ENCODE results near the gene CCDC192. TPM values are rescaled to one million over a fixed set of nuclear protein-coding genes. Genes with fewer than 3 reads are reported as not detected.

The CCDC192 gene
- total RNA-seq, 1 donor from 2014 or later = not detected

DNA sequence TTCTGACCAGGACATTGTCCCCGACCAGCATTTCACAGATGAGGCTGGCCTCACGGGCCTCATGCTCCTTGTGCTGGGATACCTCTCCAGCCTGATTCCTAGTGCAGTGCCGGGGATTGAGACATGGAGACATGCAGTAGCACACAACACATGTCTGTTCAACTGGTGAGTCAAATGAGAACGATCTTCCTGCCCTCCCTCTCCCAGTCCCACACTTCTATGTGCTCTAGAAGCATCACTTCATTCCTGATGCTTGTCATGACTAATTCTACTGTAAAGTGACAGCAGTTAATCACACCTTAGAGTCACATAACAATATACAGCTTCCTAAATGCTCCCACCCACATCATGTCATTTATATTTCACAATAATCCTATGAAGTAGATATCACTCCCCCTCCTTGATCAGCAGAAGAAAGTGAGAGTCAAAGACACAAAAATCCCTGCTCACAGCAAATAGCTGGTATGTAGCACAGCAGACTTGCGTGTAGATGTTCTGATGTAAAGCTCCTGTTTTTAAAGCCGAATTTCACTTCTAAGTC lies 101.8 kb downstream of the CCDC192 start:
- TF ChIP-seq, protein P1, sequence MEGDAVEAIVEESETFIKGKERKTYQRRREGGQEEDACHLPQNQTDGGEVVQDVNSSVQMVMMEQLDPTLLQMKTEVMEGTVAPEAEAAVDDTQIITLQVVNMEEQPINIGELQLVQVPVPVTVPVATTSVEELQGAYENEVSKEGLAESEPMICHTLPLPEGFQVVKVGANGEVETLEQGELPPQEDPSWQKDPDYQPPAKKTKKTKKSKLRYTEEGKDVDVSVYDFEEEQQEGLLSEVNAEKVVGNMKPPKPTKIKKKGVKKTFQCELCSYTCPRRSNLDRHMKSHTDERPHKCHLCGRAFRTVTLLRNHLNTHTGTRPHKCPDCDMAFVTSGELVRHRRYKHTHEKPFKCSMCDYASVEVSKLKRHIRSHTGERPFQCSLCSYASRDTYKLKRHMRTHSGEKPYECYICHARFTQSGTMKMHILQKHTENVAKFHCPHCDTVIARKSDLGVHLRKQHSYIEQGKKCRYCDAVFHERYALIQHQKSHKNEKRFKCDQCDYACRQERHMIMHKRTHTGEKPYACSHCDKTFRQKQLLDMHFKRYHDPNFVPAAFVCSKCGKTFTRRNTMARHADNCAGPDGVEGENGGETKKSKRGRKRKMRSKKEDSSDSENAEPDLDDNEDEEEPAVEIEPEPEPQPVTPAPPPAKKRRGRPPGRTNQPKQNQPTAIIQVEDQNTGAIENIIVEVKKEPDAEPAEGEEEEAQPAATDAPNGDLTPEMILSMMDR (IDR thresholded peaks at IDR 0.05) = no peak
- H3K27me3 Mint-ChIP-seq = no peaks in the 10 kb centered on the region
- CTCF ChIA-PET = no interaction called here
- no peaks in the 10 kb centered on the region for H3K36me3 Mint-ChIP-seq (ENCODE audit: low read depth)
- H3K4me1 Mint-ChIP-seq = no peaks in the 10 kb centered on the region
- POLR2A ChIA-PET = no interaction called here
- intact Hi-C loops (cut with micrococcal nuclease) = no loop called here
- no peak overlapping the region for H3K4me3 Mint-ChIP-seq
- H3K27ac Mint-ChIP-seq = no peak overlapping the region
- DNase-seq = no peak
- ATAC-seq (ENCODE audit: low read depth) = no peak
- H3K9me3 Mint-ChIP-seq = no peaks in the 10 kb centered on the region

DNA sequence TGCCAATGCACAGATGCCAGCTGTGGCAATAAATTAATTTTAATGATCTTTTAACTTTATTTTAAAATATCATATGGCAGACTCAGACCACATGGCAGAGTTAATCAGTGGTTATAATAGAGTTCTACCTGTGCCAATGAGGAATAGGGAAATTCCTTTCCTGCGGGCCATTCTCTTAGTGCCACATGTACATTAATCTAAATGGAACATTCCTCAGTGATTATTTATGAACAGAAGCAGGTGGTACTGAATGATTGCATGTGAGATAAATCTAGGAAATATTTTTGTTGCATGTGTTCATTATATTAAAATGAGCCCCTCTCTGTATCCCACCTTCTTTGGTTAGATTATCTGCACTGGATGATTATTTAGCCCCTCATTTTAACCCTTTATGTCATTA lies 102.3 kb downstream of the CCDC192 start:
- Mint-ChIP-seq H3K27ac (no peak overlapping the region), H3K27me3 (no peaks in the 10 kb centered on the region), H3K4me3 (no peak overlapping the region), H3K9me3 (no peaks in the 10 kb centered on the region), H3K36me3 (ENCODE audit: low read depth) (no peaks in the 10 kb centered on the region), H3K4me1 (no peaks in the 10 kb centered on the region)
- CTCF ChIA-PET = no interaction called here
- ATAC-seq (ENCODE audit: low read depth) (no peak), DNase-seq (no peak)
- TF ChIP-seq, protein P1 (IDR thresholded peaks at IDR 0.05) = no peak
- POLR2A ChIA-PET = no interaction called here
- intact Hi-C loops (cut with micrococcal nuclease) = no loop called here

DNA sequence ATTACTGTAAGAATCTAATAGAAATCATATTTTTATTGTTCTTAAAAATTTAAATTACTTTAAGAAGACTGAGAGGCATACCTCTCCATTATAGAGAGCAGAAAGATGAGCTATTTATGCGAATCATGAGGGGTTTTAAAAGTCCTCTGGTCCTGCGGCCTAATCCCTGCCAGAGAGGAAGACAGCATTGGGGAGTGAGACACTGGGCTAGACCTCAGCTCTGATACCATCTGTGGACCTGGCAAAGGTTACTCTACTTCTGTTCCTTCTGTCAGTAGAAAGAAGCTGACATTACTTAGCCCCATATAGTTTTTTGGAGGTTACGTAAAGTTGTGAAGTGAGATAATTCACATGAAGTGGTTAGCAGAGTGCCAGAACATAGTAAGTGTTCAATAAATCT lies 103.6 kb downstream of the CCDC192 start:
- Mint-ChIP-seq H3K27me3 (no peaks in the 10 kb centered on the region), H3K9me3 (no peaks in the 10 kb centered on the region), H3K27ac (no peak overlapping the region), H3K4me1 (no peaks in the 10 kb centered on the region), H3K4me3 (no peak overlapping the region), H3K36me3 (ENCODE audit: low read depth) (no peaks in the 10 kb centered on the region)
- DNase-seq (no peak), ATAC-seq (ENCODE audit: low read depth) (no peak)
- ChIA-PET POLR2A (no interaction called here), CTCF (no interaction called here)
- intact Hi-C loops (cut with micrococcal nuclease) = no loop called here
- TF ChIP-seq, protein P1 (IDR thresholded peaks at IDR 0.05) = no peak

GRCh38 chr5:127809533-127809932 lies 106.3 kb downstream of the CCDC192 start:
- Mint-ChIP-seq H3K4me1 (no peaks in the 10 kb centered on the region), H3K36me3 (ENCODE audit: low read depth) (no peaks in the 10 kb centered on the region), H3K27ac (no peak overlapping the region), H3K4me3 (no peak overlapping the region), H3K27me3 (peaks cover 2% of the 10 kb centered on the region), H3K9me3 (no peaks in the 10 kb centered on the region)
- no peak for DNase-seq
- ChIA-PET POLR2A (no interaction called here), CTCF (no interaction called here)
- TF ChIP-seq, protein P1 (IDR thresholded peaks at IDR 0.05) = no peak
- ATAC-seq (ENCODE audit: low read depth) = no peak
- intact Hi-C loops (cut with micrococcal nuclease) = no loop called here

DNA sequence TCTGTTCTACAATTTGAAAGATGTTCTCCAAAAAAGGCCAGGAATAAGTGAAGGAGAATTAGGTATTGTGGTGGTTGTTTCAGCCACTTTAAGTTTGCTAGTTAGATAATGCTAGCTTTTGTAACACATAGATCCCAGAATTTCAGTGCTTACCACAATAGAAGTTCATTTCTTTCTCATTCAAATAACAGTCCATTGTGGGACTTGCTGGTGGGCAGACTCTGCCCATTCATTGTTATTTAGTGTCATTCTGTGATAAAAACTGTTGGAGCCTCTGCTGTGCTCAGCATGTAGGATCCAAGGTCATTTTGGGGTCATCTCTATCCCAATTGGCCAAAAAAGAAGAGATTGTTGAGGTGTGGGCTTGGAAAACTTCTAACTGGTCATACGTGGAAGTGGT lies 106.8 kb downstream of the CCDC192 start:
- intact Hi-C loops (cut with micrococcal nuclease) = no loop called here
- POLR2A ChIA-PET = no interaction called here
- ATAC-seq (ENCODE audit: low read depth) (no peak), DNase-seq (no peak)
- Mint-ChIP-seq H3K36me3 (ENCODE audit: low read depth) (no peaks in the 10 kb centered on the region), H3K9me3 (no peaks in the 10 kb centered on the region), H3K4me3 (no peak overlapping the region), H3K4me1 (no peaks in the 10 kb centered on the region), H3K27ac (no peak overlapping the region), H3K27me3 (peaks cover 4% of the 10 kb centered on the region)
- CTCF ChIA-PET = no interaction called here
- TF ChIP-seq, protein P1 (IDR thresholded peaks at IDR 0.05) = no peak
